Ovary (tissue), 9 donors: Measurements from ENCODE around the gene PRMT1. TPM values are rescaled to one million over a fixed set of nuclear protein-coding genes. Genes with fewer than 3 reads are reported as not detected.

Source experiments
- DNase-seq, 5 donors: peaks; one replicate each; pipeline ENCODE4 v3.0.0-alpha.2; 2019 to 2020
- H3K27ac ChIP-seq, 2 donors: fragments of 200-600 bp; one replicate each; pipeline versions ENCODE4 v1.5.1 to v1.8.0; 2019 to 2022
- H3K27me3 ChIP-seq: fragments of 200-600 bp; one replicate; pipeline ENCODE4 v1.8.0; 2022
- H3K36me3 ChIP-seq: fragments of 200-600 bp; sonication (generic); one replicate; pipeline ENCODE4 v1.5.1; 2019
- H3K4me1 ChIP-seq: one replicate; pipeline ENCODE4 v1.8.1; 2013; ENCODE audit warnings: mild to moderate bottlenecking, moderate library complexity; ENCODE audit not compliant: insufficient read depth
- H3K4me3 ChIP-seq: fragments of 200-600 bp; sonication (generic); one replicate; pipeline ENCODE4 v1.5.1; 2017
- H3K9me3 ChIP-seq, 2 donors: fragments of 200-600 bp in 1 of 2; sonication (generic) in 1 of 2; one replicate each; pipeline versions ENCODE4 v1.5.1 to v1.8.1; 2013 to 2019; ENCODE audit warnings: mild to moderate bottlenecking in 1 of 2, moderate library complexity in 1 of 2
- EP300 ChIP-seq: sonication (generic); formaldehyde crosslinking; IDR thresholded peaks from one replicate; pipeline ENCODE4 v1.6.1; 2017; ENCODE audit warnings: antibody characterized with exemption
- POLR2A ChIP-seq: fragments of 450-650 bp; IDR thresholded peaks from one replicate; pipeline ENCODE4 v1.6.1; 2017; ENCODE audit warnings: antibody characterized with exemption, mild to moderate bottlenecking, moderate library complexity
- WGBS, 3 donors: extraction: QIAGEN DNeasy Blood & Tissue Kit in 1 of 3; methylation state at CpG; one replicate each; pipeline versions ENCODE4 v1.1.5 to v1.1.7; 2013 to 2017; 5-methylcytosine and 5-hydroxymethylcytosine counted together
- intact Hi-C, 4 donors: fragments of 100-400 bp; cut with DNase I; formaldehyde crosslinking; loops; one replicate each; pipeline versions ENCODE4 v1.11.0 to v1.15.1; 2022 to 2023
- polyA plus RNA-seq, 2 donors: library from polyadenylated mRNA; stranded (reverse); fragments of 200-250 nt in 1 of 2; fragments of 350-450 nt in 1 of 2; fragmentation: Illumina TruSeq in 1 of 2; extraction: RNeasy Lipid Tissue Mini Kit (QIAGEN cat#74804) in 1 of 2; gene quantifications; one replicate each; pipeline ENCODE4 v1.2.3, GENCODE V29; 2013 to 2014
- total RNA-seq, 7 donors: library from RNA; depleted of rRNA in 2 of 7; stranded (reverse); fragments of >200 nt in 2 of 7; fragmentation: NEBNext Ultra II Directional in 3 of 7; extraction: Animal tissue kit (Norgen Biotek cat#: 25700) in 3 of 7; gene quantifications; one replicate each; pipeline versions ENCODE4 v1.1.0 to v1.2.4, GENCODE V29; 2016 to 2023
- TF ChIP-seq, protein P1 (sequence below), 3 donors: fragments of 450-650 bp in 2 of 3; fragments of 200-600 bp in 1 of 3; IDR thresholded peaks; one replicate each; pipeline versions ENCODE4 v1.5.1 to v1.8.0; 2016 to 2022; ENCODE audit warnings: antibody characterized with exemption in 3 of 3, mild to moderate bottlenecking in 1 of 3
- donor health status: DM: no; HTN: no; CAD: no; lungs with moderate emphysema.
- donor health status: DM: no; HTN: no; CAD: no.
- donor health status: Bipolar disorder and iron deficiency.
- donor health status: DM: yes; HTN: yes; CAD: no.
- donor health status: DM: no; HTN: no; CAD: no.
- donor health status: DM: yes; HTN: yes; CAD: no.

Gene PRMT1
- total and polyA plus RNA-seq, 9 donors: 57.1 to 182 (median 152) TPM

DNA sequence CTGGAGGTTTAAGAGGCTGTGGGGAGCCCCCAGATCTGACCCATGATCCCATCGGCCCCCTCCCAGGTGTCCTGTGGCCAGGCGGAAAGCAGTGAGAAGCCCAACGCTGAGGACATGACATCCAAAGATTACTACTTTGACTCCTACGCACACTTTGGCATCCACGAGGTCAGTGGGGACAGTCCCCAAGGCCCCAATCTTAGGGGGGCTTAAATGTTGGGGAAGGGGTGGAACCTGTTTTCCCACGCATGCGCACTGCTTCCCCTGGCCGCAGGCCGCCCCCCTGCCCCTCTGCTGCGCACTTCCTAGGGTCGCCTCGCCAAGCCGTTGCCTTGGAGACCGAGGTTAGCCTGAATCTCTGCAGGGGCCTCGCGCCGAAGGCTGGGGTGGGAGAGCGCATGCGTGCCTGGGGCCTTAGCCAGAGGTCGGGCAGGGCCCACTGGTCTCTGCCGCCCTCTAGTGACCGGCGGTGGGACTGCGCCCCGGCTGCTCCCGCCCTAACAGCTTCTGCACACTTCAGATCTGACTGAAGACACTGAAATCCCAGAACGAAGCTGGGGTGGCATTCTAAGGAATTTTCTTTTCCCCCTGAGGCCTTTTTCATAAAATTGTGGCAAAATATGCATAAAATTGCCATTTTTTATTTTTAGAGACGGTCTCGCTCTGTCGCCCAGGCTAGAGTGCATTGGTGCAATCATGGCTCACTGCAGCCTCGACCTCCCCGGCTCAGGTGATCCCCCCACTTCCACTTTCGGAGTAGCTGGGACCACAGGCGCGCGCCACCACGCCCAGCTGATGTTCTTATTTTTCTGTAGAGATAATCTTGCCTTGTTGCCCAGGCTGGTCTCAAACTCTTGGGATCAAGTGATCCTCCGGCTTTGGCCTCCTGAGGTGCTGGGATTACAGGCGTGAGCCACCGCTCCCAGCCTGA is 3.6 kb downstream of the PRMT1 start:
- no peaks in the 10 kb centered on the region for H3K27me3 ChIP-seq
- intact Hi-C loops: loop anchor here in 1 of 4 donors (10.0 kb wide), 2 partner anchors 86 to 206 kb away; partner anchors contain the start of genes FLT3LG and PRR12
- H3K9me3 ChIP-seq: no peaks in the 10 kb centered on the region
- no peak overlapping the region for H3K4me3 ChIP-seq
- peaks cover 6% of the 10 kb centered on the region for H3K4me1 ChIP-seq
- H3K27ac ChIP-seq: peak overlapping the region; percentile 32 to 56
- H3K36me3 ChIP-seq: no peaks in the 10 kb centered on the region
- WGBS, 3 donors: 28 to 46% (median 29%) methylated on average over 25 to 40 of the region's 40 CpGs
- TF ChIP-seq, protein P1, sequence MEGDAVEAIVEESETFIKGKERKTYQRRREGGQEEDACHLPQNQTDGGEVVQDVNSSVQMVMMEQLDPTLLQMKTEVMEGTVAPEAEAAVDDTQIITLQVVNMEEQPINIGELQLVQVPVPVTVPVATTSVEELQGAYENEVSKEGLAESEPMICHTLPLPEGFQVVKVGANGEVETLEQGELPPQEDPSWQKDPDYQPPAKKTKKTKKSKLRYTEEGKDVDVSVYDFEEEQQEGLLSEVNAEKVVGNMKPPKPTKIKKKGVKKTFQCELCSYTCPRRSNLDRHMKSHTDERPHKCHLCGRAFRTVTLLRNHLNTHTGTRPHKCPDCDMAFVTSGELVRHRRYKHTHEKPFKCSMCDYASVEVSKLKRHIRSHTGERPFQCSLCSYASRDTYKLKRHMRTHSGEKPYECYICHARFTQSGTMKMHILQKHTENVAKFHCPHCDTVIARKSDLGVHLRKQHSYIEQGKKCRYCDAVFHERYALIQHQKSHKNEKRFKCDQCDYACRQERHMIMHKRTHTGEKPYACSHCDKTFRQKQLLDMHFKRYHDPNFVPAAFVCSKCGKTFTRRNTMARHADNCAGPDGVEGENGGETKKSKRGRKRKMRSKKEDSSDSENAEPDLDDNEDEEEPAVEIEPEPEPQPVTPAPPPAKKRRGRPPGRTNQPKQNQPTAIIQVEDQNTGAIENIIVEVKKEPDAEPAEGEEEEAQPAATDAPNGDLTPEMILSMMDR (IDR thresholded peaks at IDR 0.05): peak; percentile 96 to 100 (median 98)
- no peak for TF ChIP-seq EP300
- TF ChIP-seq POLR2A: no peak
- peak; percentile 90 to 97 (median 96) for DNase-seq

DNA sequence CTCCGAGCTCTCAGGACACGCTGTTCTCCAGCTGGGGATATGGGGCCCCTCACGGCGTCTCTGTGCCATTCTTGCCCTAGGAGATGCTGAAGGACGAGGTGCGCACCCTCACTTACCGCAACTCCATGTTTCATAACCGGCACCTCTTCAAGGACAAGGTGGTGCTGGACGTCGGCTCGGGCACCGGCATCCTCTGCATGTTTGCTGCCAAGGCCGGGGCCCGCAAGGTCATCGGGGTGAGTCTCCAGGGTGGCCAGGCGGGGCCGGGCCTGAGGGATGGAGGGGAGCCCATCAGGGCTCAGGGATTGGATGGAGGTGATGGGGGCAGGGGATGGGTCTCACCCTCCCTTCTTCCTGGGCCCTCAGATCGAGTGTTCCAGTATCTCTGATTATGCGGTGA is 4.8 kb downstream of the PRMT1 start:
- H3K9me3 ChIP-seq: no peaks in the 10 kb centered on the region
- DNase-seq: peak in 4 of 5 donors; percentile 31 to 50 (median 43)
- no peak overlapping the region for H3K27ac ChIP-seq
- 78 to 81% (median 79%) methylated on average over 19 of the region's 19 CpGs for WGBS, 3 donors
- no peak overlapping the region for H3K4me3 ChIP-seq
- intact Hi-C loops: loop anchor here in 1 of 4 donors (10.0 kb wide), 2 partner anchors 87 to 207 kb away; partner anchors contain the start of genes FLT3LG and PRR12
- H3K4me1 ChIP-seq: peaks cover 6% of the 10 kb centered on the region
- no peaks in the 10 kb centered on the region for H3K27me3 ChIP-seq
- TF ChIP-seq, protein P1 (IDR thresholded peaks at IDR 0.05): no peak
- TF ChIP-seq EP300 (no peak), POLR2A (no peak)
- H3K36me3 ChIP-seq: no peaks in the 10 kb centered on the region

DNA sequence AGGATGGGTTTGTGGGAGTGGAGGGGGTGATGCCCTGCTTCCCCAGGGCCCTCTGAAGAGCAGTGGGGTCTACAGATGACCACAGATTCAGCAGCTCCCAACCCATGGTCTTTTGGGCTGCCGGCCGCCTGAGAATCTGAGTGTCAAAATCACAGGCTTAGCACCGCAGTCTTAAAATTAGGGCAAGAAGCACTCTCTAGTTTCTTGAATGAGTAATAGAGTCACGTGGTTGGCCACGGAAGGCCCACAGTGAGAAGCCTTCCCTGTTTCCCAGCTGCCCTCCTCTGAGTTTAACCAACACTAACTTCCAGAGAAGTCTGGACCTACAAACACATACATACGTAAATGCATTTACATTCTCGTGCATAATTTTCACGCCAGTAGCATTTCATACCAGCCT is 5.2 kb downstream of the PRMT1 start:
- H3K9me3 ChIP-seq: no peaks in the 10 kb centered on the region
- no peak for DNase-seq
- 80 to 81% (median 81%) methylated on average over 6 to 8 of the region's 8 CpGs for WGBS, 3 donors
- no peaks in the 10 kb centered on the region for H3K36me3 ChIP-seq
- H3K27me3 ChIP-seq: no peaks in the 10 kb centered on the region
- intact Hi-C loops: loop anchor here in 1 of 4 donors (10.0 kb wide), 2 partner anchors 87 to 207 kb away; partner anchors contain the start of genes FLT3LG and PRR12
- H3K4me1 ChIP-seq: peaks cover 6% of the 10 kb centered on the region
- H3K27ac ChIP-seq: no peak overlapping the region
- H3K4me3 ChIP-seq: no peak overlapping the region
- no peak for TF ChIP-seq EP300
- TF ChIP-seq POLR2A: no peak
- TF ChIP-seq, protein P1 (IDR thresholded peaks at IDR 0.05): no peak

DNA sequence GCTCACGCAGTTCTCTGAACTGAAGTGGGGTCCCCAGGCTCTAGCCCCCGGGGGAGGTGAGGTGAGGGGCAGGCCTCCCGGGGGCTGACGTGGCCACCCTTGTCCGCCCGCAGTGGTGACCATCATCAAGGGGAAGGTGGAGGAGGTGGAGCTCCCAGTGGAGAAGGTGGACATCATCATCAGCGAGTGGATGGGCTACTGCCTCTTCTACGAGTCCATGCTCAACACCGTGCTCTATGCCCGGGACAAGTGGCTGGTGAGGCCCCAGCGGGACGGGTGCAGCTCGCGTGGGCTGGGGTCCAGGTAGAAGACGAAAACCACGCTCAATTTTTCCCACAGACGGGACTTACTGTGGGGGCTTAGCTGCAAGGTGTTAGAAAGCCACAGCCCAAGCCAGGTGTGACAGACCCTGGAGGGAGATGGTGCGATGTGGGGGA is 6.8 kb downstream of the PRMT1 start:
- TF ChIP-seq, protein P1 (IDR thresholded peaks at IDR 0.05): no peak
- Histone ChIP-seq H3K27me3 (no peaks in the 10 kb centered on the region), H3K36me3 (no peaks in the 10 kb centered on the region), H3K27ac (no peak overlapping the region), H3K9me3 (no peaks in the 10 kb centered on the region), H3K4me1 (peaks cover 2% of the 10 kb centered on the region), H3K4me3 (no peak overlapping the region)
- DNase-seq: no peak
- intact Hi-C loops: loop anchor here in 1 of 4 donors (10.0 kb wide), 2 partner anchors 89 to 209 kb away; partner anchors contain the start of genes FLT3LG and PRR12
- 89 to 93% (median 92%) methylated on average over 18 of the region's 18 CpGs for WGBS, 3 donors
